Measurements from ENCODE around the gene MPI.

MPI gene, protein sequence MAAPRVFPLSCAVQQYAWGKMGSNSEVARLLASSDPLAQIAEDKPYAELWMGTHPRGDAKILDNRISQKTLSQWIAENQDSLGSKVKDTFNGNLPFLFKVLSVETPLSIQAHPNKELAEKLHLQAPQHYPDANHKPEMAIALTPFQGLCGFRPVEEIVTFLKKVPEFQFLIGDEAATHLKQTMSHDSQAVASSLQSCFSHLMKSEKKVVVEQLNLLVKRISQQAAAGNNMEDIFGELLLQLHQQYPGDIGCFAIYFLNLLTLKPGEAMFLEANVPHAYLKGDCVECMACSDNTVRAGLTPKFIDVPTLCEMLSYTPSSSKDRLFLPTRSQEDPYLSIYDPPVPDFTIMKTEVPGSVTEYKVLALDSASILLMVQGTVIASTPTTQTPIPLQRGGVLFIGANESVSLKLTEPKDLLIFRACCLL

DNA sequence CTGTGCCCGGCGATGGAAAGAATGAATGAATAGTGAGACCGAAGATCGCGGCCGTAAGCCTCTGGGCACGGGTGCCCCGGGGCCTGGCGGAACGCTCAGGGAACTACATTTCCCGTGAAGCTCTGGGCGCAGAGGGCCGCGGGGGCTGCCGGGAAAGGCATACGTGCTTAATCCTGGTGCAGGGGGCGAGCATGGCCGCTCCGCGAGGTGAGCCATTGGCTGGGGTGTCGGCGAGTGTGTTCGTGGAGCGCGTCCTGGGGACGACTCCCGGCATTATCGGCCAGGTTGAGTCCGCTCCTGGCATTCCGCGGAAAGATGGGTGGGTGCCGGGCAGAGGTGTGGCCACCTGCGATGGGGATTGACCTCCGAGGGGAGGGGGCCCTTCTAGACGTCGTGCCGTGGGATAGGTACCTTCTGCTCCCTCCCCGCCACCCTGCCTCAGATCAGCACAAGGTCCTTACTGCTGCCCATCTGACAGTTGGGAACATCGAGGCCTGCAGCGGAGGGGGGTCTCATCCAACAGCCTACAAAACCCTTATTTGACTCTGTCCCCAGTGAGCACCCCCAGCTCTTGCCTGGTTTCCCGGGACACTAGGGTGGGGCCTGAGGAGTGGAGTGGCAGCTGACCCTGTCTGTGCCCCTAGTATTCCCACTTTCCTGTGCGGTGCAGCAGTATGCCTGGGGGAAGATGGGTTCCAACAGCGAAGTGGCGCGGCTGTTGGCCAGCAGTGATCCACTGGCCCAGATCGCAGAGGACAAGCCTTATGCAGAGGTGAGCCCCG is at the start of gene MPI:
MPI (plus strand) TSS at position 160 of the 782 bp plus-strand sequence; CDS start at position 192, 32 bp downstream.
- peak; percentile 79 for DNase-seq

DNA sequence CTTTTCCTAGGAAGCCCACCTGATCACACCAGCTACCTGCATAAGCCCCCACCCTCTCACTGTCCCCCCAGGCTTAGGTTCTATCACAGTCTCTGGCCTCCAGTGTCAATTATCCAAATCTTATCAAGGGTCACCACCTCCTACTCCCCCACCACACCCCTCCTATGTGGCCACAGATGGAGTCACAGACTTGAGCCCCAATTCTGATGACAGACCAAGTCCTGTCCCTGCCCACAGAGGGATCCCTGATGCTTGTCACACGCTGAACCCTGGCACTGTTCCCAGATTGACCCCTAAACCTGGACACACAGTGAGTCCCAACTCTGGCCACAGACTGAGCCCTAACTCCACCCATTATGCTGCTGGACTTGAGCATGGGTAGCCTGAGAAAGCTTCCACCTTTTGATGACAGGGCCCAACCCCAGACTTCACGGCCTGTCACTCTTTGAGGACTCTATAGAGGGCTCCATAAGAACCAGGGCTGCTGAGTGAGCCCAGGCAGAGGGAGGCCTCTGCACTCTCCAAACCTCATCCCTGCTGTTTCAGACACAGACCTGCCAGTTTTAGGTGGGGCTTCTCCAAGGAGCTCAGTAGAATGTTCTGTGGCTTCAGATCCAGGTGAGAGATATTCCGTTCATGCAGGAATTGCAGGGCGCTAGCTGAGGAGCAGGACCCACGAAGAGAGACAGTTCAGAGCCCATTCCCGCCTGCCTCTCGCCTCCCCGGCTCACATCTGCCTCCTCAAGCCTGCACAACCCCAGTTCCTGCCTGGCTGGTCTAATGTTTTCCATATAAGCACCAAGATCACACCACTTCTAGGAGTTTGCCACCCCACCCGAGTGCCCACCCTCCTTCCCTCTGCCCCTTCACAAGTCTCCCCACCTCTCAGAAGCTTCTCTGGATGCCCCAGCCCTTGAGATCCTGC is 48.7 kb upstream of the MPI start:
- no peak for DNase-seq

DNA sequence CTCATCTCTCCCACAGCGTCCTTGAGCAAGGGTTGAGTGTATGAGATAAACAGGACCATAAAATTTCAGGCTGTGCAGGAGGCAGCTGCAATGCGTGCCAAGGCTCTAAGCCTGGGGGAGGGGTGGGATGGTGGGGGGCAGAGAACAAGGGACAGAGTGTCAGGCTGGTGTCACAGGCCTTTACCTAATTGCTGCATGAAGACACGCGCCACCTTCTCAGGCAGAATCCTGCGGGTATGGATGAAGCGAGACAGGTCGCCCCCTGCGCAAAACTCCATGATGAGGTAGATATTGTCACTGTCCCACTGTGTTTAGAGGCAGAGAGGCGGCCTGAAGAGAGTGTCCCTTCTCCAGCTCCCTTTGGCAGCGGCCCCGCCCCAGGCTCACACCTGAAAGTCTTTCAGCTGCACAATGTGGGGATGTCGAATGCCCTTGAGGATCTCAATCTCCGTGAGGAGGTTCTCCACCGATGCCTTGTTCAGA is 47.9 kb upstream of the MPI start:
- DNase-seq = no peak

DNA sequence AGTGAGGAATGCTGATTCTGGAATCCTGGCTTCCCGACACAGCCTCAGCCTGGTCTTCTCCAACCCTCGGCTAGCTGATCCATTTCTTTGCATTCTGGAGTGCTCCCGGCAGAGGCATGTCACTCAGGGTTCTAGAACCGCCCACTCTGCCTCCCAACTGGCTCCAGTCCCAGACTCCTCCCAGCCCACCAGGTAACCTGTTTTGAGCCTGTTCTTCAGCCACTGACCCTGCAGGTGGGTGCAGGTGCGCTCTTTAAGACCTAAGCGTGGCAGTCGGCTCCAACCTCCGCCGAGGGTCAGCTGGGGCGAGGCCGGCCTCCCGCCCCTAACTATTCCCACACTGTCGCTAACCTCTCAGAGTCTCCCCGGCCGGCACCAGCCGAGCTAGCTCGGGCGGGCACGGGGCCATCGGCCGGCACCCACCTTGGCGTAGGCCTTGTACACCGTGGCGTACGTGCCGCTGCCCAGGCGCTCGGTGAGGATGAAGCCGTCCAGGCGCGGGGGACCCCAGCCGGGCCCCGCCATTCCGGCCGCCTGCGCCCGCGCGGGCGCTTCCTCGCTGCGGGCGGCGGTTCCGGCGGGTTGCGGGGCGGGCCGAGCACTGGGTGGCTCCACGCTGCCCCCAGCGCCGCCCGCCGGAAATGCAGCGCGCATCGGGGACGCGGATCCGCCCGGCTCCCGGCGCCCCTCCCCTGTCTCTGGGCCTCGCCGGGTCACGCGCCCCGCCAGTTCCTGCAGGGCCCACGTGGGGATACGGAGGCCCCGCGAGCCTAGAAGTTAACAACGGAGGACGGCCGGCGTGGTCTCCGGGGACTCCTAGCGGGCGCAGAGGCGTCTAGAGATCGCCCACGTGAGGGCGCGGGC is 47.0 kb upstream of the MPI start, which contains the start of gene ULK3:
ULK3 (minus strand) TSS at position 576 of the 864 bp plus-strand sequence; CDS start at position 525, 51 bp downstream.
- DNase-seq = peak; percentile 92

GRCh38 chr15:74843445-74843828 is 46.4 kb upstream of the MPI start:
- DNase-seq = no peak

DNA sequence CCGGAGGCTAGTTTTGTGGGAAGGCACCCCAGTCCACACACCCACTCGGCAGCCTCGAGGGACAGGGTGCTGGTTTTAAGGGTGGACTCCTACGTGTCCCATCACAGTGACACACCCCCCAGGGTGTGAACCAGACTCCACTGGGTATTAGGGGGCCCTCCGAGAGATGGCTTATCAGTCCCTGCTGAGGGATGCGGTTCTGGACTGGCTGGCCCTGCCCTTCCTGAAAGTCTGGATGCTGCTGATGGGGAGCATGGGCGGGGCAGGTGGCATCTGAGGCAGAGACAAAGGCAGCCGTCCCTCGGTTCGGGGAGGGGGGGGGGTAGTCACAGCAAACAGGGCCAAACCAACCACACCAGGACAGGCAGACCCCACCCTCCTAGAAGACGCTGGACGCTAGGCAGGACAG is 45.9 kb upstream of the MPI start:
- no peak for DNase-seq

DNA sequence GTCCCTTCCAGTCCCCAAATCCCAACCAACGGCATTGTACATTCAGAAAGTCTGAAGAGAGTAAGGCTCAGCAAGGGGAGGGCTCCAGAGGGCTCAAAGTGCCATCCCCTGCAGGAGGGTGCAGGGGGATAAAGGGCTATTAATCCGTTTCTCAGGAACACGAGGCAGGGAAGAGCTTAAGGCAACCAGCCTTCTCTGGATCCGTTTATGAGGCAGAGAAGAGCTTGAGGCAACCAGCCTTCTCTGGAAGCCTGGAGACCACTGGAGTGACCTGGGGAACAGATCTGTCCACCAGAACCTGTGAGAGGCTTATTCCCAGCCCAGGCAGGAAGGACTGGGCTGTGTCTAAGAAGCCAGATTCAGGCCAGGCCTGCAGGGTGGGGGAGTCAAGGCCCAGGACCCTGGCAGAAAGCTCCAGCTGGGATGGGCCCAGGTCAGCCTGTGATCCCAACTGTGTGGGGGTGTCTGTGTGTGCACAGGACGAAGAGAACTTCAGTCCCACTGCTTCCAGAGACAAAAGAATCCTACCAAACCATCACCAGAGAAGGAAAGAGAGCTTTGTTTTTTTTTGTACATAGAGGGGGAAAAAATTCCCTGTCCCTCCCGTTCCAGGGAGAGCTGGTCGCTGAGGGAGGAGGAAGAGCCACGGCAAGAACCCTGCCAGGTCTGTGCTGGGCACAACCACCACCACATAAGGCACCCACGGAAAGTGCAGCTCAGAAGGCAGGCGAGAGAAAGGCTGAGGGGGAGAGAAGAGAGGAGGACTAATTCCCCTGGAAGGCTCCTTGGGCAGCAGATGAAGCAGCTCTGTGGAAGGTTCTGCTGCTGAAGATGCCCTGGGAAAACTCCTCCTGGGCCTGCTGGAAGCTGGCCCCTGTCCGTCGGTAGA is 45.3 kb upstream of the MPI start:
- DNase-seq = no peak

DNA sequence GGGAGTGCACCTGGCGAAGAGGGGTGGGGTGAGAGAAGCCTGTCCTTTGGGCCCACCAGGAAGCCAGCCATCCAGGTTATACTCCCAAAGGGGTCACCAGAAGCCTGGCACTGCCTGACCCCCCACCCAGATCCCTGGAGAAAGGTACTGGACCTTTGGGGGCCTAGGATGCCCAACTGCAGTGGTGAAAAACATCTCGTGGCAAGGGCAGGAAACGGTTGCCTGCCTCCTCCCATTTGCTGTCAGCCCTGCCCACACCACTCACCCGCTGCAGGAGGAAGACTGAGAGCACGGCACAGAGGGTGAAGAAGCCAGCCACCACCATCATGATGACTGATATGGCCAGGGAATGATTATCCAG is 44.7 kb upstream of the MPI start:
- peak; percentile 63 for DNase-seq

GRCh38 chr15:74845581-74845980 is 44.3 kb upstream of the MPI start:
- no peak for DNase-seq

- no peak for DNase-seq
Observed at GRCh38 chr15:74847432-74847831, 42.4 kb upstream of the MPI start.

DNA sequence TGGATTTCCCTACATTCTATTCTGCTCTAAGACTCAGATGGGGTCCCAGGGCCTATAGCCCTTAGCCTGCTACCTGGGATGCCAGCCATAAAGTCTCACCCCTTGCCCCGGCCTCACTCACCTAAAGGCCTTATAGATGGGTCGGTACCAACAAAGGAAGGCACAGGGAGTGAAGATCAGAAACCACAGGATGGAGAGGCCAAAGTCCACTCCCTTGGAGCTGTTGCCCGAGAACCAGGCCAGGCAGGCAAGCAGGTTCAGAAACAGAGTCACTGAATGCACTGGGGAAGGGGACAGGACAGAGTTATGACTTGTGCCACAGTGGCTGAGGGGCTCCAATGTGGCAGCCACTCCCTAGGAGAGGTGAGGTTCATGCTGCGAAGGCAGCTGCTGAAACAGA is 39.4 kb upstream of the MPI start:
- DNase-seq = no peak

DNA sequence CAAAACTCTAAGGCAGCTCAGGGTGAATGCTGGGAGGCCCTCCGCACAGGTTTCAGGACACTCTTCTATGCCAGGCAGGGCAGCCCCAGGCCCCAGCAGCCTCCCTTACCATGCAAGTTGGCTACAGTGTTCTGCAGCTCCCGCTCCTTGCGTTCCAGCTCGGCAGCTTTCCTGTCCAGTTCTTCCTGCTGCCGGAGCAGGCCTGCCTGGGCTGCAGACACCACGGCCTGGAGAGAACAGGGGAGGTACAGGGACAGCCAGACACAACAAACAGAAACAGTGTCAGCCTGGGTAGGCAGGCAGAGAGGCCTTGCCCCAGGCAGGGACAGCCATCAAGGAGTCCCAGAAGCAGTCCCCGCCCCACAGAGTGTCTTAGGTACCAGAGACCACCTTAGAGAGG is 37.9 kb upstream of the MPI start:
- no peak for DNase-seq

DNA sequence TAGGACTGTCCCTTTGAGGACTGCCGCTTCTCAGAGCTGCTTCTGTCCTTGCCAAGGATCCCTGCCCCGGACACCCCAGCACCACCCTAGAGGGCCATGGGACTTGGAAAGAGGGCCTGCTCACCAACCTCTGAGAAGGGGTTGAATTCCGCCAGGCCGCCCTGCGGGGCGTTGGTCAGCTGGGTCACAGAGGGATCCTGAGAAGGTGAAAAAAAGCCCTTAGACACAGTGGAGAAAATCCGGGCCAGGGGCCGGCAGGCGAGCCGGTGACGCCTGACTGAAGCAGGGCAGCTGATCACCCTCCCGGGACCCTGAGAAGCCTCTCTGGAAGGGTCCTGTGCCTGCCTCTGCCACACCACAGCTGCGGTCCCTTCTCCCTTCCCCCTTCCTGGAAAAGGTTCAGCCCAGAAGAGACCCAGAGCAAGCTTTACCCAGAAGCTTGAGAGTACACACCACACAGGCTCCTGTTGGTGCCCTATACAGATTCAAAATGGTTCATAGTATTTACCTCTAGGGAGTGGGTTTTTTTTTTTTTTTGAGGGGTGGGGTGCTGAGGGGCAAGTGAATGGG is 35.3 kb upstream of the MPI start:
- no peak for DNase-seq

GRCh38 chr15:74855857-74856256 is 34.0 kb upstream of the MPI start:
- DNase-seq = no peak

DNA sequence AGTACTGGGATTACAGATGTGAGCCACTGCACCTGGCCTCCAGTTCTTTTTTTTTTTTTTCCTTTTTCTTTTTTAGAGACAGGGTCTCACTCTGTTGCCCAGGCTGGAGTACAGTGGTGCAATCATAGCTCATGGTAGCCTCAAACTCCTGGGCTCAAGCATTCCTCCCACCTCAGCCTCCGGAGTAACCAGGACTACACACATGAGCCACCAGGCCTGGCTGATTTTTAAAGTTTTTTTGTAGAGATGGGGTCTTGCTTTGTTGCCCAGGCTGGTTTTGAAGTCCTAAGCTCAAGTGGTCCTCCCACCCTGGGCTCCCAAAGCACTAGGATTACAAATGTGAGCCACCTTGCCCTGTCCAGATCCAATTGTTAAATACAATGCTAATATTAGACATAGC is 33.3 kb upstream of the MPI start:
- DNase-seq = no peak

GRCh38 chr15:74857082-74857655 is 32.7 kb upstream of the MPI start:
- DNase-seq = no peak

DNA sequence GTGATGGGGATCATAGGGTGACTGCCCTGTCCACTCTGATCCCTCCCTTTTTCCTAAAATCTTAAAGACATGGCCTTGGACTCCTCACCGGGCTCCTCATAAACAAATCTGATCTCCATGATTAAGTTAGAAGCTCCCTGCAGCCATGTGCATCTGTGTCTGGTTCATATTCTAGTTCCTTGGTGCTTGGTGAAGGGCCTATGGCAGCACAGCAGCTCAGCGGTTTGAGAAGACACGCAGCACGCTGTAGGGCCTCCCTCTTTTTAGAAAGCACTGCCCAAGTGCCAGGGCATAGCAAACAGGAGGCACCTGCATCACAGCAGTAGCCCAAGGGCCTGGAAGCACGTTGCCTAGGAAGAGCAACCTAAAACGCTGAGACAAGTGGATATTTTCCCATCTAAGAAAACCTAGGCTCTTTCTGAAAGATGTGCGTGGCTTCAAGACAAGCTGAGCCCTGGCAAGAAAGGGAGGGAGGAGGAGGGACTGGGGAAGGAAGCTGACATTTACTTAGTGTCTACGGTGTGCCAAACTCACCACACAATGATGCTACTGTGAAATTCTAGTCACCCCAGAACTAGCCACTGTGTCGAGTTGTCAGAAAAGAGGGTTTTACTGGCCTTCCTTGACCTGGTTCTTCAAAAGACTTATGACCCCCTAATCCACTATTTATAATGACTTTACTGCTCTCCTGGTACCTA is 32.0 kb upstream of the MPI start:
- no peak for DNase-seq

DNA sequence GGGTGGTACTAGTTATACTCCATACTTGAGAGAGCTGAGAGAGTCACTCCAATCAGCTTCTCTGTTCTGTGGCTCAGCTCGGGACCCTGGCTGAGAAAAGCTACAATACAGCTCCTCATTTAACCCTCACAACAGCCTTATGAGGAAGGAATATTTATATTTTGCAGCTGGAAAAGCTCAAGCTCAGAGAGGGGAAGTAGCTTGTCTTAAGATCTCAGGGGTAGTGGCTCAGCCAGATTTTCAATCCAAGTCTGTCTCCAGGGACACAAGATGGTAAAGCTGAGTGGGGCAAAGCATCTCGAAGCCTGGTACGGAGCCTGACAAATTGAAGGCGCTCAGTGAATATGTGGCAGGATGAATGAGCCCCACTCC is 31.5 kb upstream of the MPI start:
- no peak for DNase-seq

- no peak for DNase-seq
Observed at GRCh38 chr15:74863239-74864056, 26.4 kb upstream of the MPI start.
